DOHH2 (cell line): ENCODE measurements around the gene ETV6.

Experiments
- EZH2phosphoT487 ChIP-seq: fragments of 200-600 bp; sonication (generic); IDR thresholded peaks from 2 replicates; pipeline ENCODE4 v1.6.1; 2017; ENCODE audit warnings: borderline replicate concordance, mild to moderate bottlenecking, antibody characterized with exemption, low read length, moderate library complexity, mixed read lengths
- TF ChIP-seq, protein P1 (sequence below): fragments of 200-600 bp; sonication (generic); IDR thresholded peaks from one replicate; pipeline ENCODE4 v1.5.1; 2014; ENCODE audit warnings: antibody characterized with exemption, mild to moderate bottlenecking, low read depth, low read length; ENCODE audit not compliant: poor library complexity, severe bottlenecking

DNA sequence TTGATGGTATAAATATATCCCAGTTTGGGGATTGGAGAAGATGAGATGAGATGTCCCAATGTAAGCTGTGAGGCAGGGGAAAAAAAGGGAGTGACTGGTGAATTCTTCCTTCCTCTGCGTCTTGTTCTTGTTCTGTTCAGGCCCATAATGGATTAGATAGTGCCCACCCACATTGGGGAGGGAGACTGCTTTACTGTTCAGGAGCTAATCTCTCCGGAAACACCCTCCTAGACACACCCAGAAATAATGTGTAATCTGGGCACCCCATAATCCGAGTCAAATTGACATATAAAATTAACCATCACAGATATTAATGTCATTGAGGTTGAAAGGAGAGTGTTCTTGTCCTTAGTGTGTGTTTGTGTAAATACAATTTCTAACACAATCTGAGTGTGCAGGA, 29.3 kb downstream of the ETV6 start:
- TF ChIP-seq, protein P1, sequence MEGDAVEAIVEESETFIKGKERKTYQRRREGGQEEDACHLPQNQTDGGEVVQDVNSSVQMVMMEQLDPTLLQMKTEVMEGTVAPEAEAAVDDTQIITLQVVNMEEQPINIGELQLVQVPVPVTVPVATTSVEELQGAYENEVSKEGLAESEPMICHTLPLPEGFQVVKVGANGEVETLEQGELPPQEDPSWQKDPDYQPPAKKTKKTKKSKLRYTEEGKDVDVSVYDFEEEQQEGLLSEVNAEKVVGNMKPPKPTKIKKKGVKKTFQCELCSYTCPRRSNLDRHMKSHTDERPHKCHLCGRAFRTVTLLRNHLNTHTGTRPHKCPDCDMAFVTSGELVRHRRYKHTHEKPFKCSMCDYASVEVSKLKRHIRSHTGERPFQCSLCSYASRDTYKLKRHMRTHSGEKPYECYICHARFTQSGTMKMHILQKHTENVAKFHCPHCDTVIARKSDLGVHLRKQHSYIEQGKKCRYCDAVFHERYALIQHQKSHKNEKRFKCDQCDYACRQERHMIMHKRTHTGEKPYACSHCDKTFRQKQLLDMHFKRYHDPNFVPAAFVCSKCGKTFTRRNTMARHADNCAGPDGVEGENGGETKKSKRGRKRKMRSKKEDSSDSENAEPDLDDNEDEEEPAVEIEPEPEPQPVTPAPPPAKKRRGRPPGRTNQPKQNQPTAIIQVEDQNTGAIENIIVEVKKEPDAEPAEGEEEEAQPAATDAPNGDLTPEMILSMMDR: no peak
- TF ChIP-seq EZH2phosphoT487: no peak
